B cell (primary cell): ENCODE results near the gene IRX3. TPM values are rescaled to one million over a fixed set of nuclear protein-coding genes. Genes with fewer than 3 reads are reported as not detected.

ENCODE experiments used
- ATAC-seq: fragments of 200-7000 bp; cut with Tn5 transposase; one replicate; pipeline ENCODE4 v1.10.0; 2021; ENCODE audit warnings: low read depth, mild to moderate bottlenecking, moderate number of reproducible peaks, moderate library complexity
- CTCF ChIA-PET: fragments of 350-600 bp; sonication (Branson Sonifier 250); formaldehyde crosslinking; loops from one replicate; lab custom pipeline; 2021; ENCODE audit warnings: antibody characterized with exemption, inconsistent platforms; lab: Charles Lee
- POLR2A ChIA-PET: fragments of 350-600 bp; sonication (Branson Sonifier 250); formaldehyde crosslinking; loops from one replicate; lab custom pipeline; 2021; ENCODE audit warnings: antibody characterized with exemption; lab: Charles Lee
- DNase-seq: peaks from one replicate; pipeline ENCODE4 v3.0.0; 2013
- H2AFZ ChIP-seq: 2 replicates; pipeline ENCODE4 v1.6.1; 2012; ENCODE audit warnings: mild to moderate bottlenecking, low read depth, low read length; ENCODE audit not compliant: insufficient read depth, poor library complexity, severe bottlenecking
- H3K27ac ChIP-seq, 2 donors: 1 replicate in 1 of 2; 2 replicates in 1 of 2; pipeline ENCODE4 v1.5.1; 2012 to 2013; ENCODE audit warnings: low read length in 2 of 2, mild to moderate bottlenecking in 2 of 2, moderate library complexity in 1 of 2
- H3K27me3 ChIP-seq, 4 experiments: fragments of 200-600 bp in 1 of 4; sonication (generic) in 1 of 4; replicated peaks in 1 of 4; 1 replicate in 2 of 4; 2 replicates in 2 of 4; pipeline versions ENCODE4 v1.6.1 to v1.7.0; 2013 to 2016; ENCODE audit warnings: low read length in 3 of 4, mild to moderate bottlenecking in 2 of 4, mixed read lengths in 1 of 4, moderate library complexity in 1 of 4; ENCODE audit not compliant: insufficient read depth in 4 of 4, control insufficient read depth in 3 of 4; ENCODE audit errors: control extremely low read depth in 1 of 4
- H3K36me3 ChIP-seq, 2 experiments: replicated peaks in 1 of 2; 1 replicate in 1 of 2; 2 replicates in 1 of 2; pipeline versions ENCODE4 v1.6.1 to v1.7.1; 2013; ENCODE audit warnings: low read length in 1 of 2; ENCODE audit not compliant: insufficient read depth in 2 of 2, control insufficient read depth in 1 of 2; ENCODE audit errors: control extremely low read depth in 1 of 2, extremely low read depth in 1 of 2
- H3K4me1 ChIP-seq, 2 donors: fragments of 200-600 bp in 1 of 2; sonication (generic) in 1 of 2; 1 replicate in 1 of 2; 2 replicates in 1 of 2; pipeline versions ENCODE4 v1.5.1 to v1.6.1; 2013 to 2017; ENCODE audit warnings: low read length in 2 of 2; ENCODE audit not compliant: control insufficient read depth in 2 of 2, insufficient read depth in 2 of 2
- H3K4me2 ChIP-seq: replicated peaks from 2 replicates; pipeline ENCODE3; 2012; ENCODE audit warnings: mild to moderate bottlenecking, low read depth, low read length; ENCODE audit not compliant: poor library complexity, severe bottlenecking
- H3K4me3 ChIP-seq, 5 experiments: fragments of 200-600 bp in 1 of 5; sonication (generic) in 1 of 5; 1 replicate in 3 of 5; 2 replicates in 2 of 5; pipeline versions ENCODE4 v1.5.1 to v1.7.0; 2011 to 2016; ENCODE audit warnings: low read length in 4 of 5, mild to moderate bottlenecking in 4 of 5, low read depth in 2 of 5, control low read depth in 1 of 5, moderate library complexity in 1 of 5; ENCODE audit not compliant: insufficient read depth in 1 of 5; ENCODE audit errors: control extremely low read depth in 1 of 5, extremely low read depth in 1 of 5
- H3K79me2 ChIP-seq: fragments of 200-600 bp; sonication (generic); one replicate; pipeline ENCODE4 v1.6.0; 2016; ENCODE audit warnings: low read length; ENCODE audit not compliant: control insufficient read depth, insufficient read depth
- H3K9ac ChIP-seq: fragments of 200-600 bp; sonication (generic); 2 replicates; pipeline ENCODE4 v1.6.1; 2017; ENCODE audit warnings: mild to moderate bottlenecking, low read length, moderate library complexity
- H3K9me3 ChIP-seq, 3 donors: one replicate each; pipeline versions ENCODE4 v1.6.1 to v1.7.1; 2013; ENCODE audit warnings: low read length in 2 of 3; ENCODE audit not compliant: control insufficient read depth in 2 of 3, insufficient read depth in 1 of 3; ENCODE audit errors: control extremely low read depth in 1 of 3
- H4K20me1 ChIP-seq: 2 replicates; pipeline ENCODE4 v1.6.0; 2012; ENCODE audit warnings: mild to moderate bottlenecking, low read length; ENCODE audit not compliant: insufficient read depth, control insufficient read depth, poor library complexity, severe bottlenecking
- H3K27ac Mint-ChIP-seq: one replicate; pipeline ENCODE4 v1.8.0; 2021; ENCODE audit warnings: mixed read lengths
- H3K27me3 Mint-ChIP-seq: one replicate; pipeline ENCODE4 v1.8.0; 2021; ENCODE audit warnings: mixed read lengths
- H3K4me1 Mint-ChIP-seq: one replicate; pipeline ENCODE4 v1.8.0; 2021; ENCODE audit warnings: mixed read lengths
- H3K4me3 Mint-ChIP-seq: one replicate; pipeline ENCODE4 v1.8.0; 2021; ENCODE audit warnings: mixed read lengths
- H3K9me3 Mint-ChIP-seq: one replicate; pipeline ENCODE4 v1.8.0; 2022; ENCODE audit warnings: mixed read lengths; ENCODE audit not compliant: insufficient read depth
- EZH2 ChIP-seq: IDR thresholded peaks from 2 replicates; pipeline ENCODE4 v1.6.1; 2012; ENCODE audit warnings: borderline replicate concordance, low read depth, mild to moderate bottlenecking, moderate library complexity, low read length; ENCODE audit not compliant: insufficient read depth, poor library complexity, severe bottlenecking
- WGBS: methylation state at CpG from one replicate; pipeline ENCODE4 v1.1.5; 2013; ENCODE audit warnings: missing lambda C conversion rate; ENCODE audit not compliant: insufficient coverage; 5-methylcytosine and 5-hydroxymethylcytosine counted together
- intact Hi-C: fragments of 100-400 bp; cut with micrococcal nuclease; formaldehyde crosslinking; loops from one replicate; pipeline ENCODE4 v1.10.0; 2022
- polyA plus RNA-seq: library from polyadenylated mRNA; depleted of rRNA; stranded (reverse); fragments of >200 nt; gene quantifications from 2 replicates; pipeline ENCODE4 v1.2.3, GENCODE V29; 2012
- total RNA-seq, 2 donors: library from RNA; stranded (reverse); fragments of 120-200 nt in 1 of 2; gene quantifications; 1 replicate in 1 of 2; 2 replicates in 1 of 2; pipeline versions ENCODE4 v1.2.3 to v1.2.4, GENCODE V29; 2013 to 2022
- TF ChIP-seq, protein P1 (sequence below): fragments of 200-600 bp; IDR thresholded peaks from one replicate; pipeline ENCODE4 v1.8.0; 2022; ENCODE audit warnings: antibody characterized with exemption, mild to moderate bottlenecking

The IRX3 gene
- total and polyA plus RNA-seq, 2 donors (not counting 1 experiment from before 2014, with no cell fraction given): not detected

DNA sequence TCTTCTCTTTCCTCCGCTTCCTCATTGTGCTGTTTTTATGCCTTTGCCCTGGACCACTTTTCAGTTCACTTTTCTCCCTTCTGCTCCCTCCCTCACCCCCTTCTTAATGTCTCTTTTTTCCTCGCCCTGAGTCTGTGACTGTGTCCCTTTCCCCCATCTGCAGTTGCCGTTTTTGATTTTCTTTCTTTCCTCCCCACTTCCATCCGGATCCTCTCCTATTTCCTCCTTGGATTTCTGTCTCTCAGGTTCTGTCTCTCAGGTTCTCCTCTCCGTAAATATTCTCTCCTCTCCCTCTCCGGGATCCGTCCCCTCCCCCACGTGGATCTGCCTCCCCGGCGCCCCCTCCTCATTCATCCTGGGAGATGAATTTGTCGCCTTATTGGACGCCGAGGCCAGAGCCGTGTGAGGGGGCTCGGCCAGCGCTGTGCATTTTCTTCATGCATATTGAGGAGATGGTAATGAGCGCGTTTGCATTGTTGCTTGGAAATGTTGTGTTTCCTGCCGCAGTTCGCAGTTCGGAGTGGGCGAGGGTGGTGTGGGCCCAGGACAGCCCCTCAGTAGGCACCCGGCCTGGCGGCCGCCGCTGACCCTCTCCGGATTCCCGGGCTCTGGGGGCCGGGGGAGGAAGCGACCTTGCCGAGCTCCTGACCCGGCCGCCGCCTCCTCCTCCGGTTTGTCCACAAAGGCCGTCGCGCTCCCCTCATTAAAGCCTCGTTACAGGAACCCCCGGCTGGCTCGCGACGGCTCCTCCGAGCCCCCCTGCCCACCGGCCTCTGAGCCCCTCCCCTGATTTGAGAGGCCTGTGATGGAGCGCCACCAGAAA is 4.5 kb upstream of the IRX3 start:
- DNase-seq (no peak), ATAC-seq (no peak)
- H3K9me3 ChIP-seq: peaks cover 0 to 23% (median 0%) of the 10 kb centered on the region in 3 donors
- peaks cover 0 to 57% (median 19%) of the 10 kb centered on the region in 4 experiments for H3K27me3 ChIP-seq
- H3K4me2 ChIP-seq: no peak overlapping the region
- no peak overlapping the region for H3K27ac ChIP-seq
- Mint-ChIP-seq H3K4me3 (no peak overlapping the region), H3K27me3 (peaks cover 44% of the 10 kb centered on the region), H3K27ac (no peak overlapping the region), H3K9me3 (peaks cover 2% of the 10 kb centered on the region), H3K4me1 (peaks cover 8% of the 10 kb centered on the region)
- H4K20me1 ChIP-seq: no peaks in the 10 kb centered on the region
- no peak overlapping the region for H3K4me3 ChIP-seq
- POLR2A ChIA-PET: no interaction called here
- TF ChIP-seq, protein P1, sequence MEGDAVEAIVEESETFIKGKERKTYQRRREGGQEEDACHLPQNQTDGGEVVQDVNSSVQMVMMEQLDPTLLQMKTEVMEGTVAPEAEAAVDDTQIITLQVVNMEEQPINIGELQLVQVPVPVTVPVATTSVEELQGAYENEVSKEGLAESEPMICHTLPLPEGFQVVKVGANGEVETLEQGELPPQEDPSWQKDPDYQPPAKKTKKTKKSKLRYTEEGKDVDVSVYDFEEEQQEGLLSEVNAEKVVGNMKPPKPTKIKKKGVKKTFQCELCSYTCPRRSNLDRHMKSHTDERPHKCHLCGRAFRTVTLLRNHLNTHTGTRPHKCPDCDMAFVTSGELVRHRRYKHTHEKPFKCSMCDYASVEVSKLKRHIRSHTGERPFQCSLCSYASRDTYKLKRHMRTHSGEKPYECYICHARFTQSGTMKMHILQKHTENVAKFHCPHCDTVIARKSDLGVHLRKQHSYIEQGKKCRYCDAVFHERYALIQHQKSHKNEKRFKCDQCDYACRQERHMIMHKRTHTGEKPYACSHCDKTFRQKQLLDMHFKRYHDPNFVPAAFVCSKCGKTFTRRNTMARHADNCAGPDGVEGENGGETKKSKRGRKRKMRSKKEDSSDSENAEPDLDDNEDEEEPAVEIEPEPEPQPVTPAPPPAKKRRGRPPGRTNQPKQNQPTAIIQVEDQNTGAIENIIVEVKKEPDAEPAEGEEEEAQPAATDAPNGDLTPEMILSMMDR: no peak
- no peak for TF ChIP-seq EZH2
- intact Hi-C loops: no loop called here
- CTCF ChIA-PET: no interaction called here
- 12% methylated on average over 46 of the region's 46 CpGs for WGBS
- H3K4me1 ChIP-seq: peaks cover 9 to 14% of the 10 kb centered on the region in 2 donors
- no peaks in the 10 kb centered on the region for H3K36me3 ChIP-seq
- H2AFZ ChIP-seq: no peak overlapping the region
- H3K9ac ChIP-seq: no peak overlapping the region
- H3K79me2 ChIP-seq: no peaks in the 10 kb centered on the region
